Posterior vena cava (tissue), 2 donors: Measurements from ENCODE around the gene CAND1. TPM values are rescaled to one million over a fixed set of nuclear protein-coding genes. Genes with fewer than 3 reads are reported as not detected.

Experiments
- DNase-seq: peaks from one replicate; pipeline ENCODE4 v3.0.0-alpha.2; 2020; ENCODE audit warnings: low spot score
- intact Hi-C, 2 donors: fragments of 100-400 bp; cut with DNase I; formaldehyde crosslinking; loops; one replicate each; pipeline versions ENCODE4 v1.14.1 to v1.14.2; 2022 to 2023
- long read RNA-seq, 2 donors: library from polyadenylated mRNA; unstranded; transcript quantifications; one replicate each; pipeline ENCODE4 v2.0.0, GENCODE V29; 2020 to 2021
- total RNA-seq, 2 donors: library from RNA; stranded (reverse); fragmentation: NEBNext Ultra II Directional; extraction: Animal tissue kit (Norgen Biotek cat#: 25700); gene quantifications; one replicate each; pipeline ENCODE4 v1.2.1, GENCODE V29; 2021
- donor health status: DM: yes; HTN: yes; CAD: no.
- donor health status: DM: yes; HTN: yes; CAD: no.

The CAND1 gene
- 100 to 1,000 TPM in 1 of 2 donors, 10 to 100 TPM in 1; 86.8 to 111 TPM for total RNA-seq
- long read RNA-seq, donor 1, full-length matches to known transcripts: 7 of 13 reads
- long read RNA-seq, donor 1, partial matches to known transcripts: 6 of 13 reads
- long read RNA-seq, donor 1, other reads (novel, unspliced or antisense): 0 of 13 reads
- long read RNA-seq, donor 2, full-length matches to known transcripts: 7 of 15 reads
- long read RNA-seq, donor 2, partial matches to known transcripts: 6 of 15 reads
- long read RNA-seq, donor 2, other reads (novel, unspliced or antisense): 2 of 15 reads

DNA sequence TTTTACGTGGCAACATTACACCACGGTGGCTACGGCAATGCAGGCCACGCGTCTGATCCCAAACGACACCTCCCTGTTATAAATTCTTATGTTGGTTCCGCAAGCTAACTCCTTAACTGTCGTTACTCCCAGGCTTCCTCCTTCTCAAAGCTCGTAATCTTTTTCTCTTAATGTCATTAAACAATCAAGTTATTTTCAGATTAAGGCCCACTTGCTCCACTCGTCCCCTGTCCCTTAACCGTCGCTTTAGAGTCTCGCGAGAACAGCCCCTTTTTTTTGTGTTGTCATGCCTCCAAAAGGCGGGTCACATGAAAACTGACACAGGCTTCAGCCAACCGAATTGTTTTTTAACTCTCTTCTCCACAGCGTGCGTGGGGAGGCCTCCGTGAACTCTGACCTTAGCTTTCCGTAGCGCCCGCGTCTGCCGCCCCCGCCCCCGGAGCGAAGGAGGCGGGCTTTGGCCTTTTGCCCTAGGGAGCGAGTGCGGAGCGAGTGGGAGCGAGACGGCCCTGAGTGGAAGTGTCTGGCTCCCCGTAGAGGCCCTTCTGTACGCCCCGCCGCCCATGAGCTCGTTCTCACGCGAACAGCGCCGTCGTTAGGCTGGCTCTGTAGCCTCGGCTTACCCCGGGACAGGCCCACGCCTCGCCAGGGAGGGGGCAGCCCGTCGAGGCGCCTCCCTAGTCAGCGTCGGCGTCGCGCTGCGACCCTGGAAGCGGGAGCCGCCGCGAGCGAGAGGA, at the start of gene CAND1:
TSS of gene CAND1 (plus strand) at position 463 of the 737 bp plus-strand sequence. CDS start 360 bp downstream, outside the sequence.
- peak; percentile 99 for DNase-seq
- intact Hi-C loops: no loop called here

DNA sequence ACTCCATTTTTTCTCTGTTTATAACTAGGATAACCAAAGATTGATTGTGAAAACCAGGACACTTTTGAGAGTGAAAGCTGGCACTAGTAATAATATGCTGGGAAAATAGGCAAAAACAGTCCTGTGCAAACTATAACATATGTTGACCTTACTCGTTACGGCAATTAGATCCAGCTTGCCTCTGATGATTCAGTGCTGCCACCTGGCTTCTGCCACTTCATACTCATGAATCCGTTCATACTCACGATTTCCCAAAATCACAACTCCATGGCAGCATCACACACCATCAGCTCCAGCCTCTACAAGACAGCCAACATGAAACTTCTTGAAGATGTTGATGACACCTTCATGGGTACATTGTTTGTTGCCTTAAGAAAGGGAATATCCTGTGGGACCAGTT, 49.1 kb upstream of the CAND1 start:
- intact Hi-C loops: no loop called here
- peak; percentile 36 for DNase-seq

DNA sequence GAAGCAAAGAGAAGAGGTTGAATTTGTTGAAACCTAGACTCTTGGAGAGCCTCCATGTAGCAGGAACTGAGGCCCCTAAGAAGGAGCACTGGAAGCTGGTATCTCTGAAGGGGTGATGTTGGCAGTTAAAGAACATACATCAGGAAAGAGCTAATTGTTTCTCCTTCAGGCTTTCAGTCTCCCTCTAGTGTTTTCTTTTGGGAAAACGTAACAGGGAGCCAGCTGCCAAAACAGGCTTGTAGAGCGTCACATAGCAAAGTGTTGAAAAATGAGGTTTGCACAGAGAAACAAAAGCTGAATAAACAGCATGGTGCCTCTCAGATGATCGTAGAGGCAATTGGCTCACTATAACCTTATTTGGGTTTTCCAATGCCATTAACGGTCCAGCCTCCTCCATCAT, 46.9 kb upstream of the CAND1 start:
- no peak for DNase-seq
- intact Hi-C loops: no loop called here

DNA sequence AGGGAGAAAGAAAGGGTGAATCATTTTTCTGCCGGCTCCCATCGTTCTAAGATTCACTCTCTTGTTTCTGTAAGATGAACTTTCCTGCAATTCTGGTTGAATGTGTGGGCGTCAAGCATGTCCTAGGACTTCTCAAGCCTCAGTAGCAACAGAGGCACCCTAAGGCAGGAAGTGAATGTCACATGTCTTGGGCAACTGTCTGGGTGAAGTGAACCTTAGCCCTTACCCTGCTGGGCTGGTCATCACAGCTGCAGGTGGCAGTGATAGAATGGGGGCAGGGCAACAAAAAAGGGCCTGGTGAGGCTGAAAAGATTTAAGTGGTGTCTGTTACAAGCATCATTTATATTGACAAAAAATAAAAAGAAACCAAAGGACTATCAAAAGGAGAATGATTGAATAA, 45.9 kb upstream of the CAND1 start:
- no peak for DNase-seq
- intact Hi-C loops: no loop called here

DNA sequence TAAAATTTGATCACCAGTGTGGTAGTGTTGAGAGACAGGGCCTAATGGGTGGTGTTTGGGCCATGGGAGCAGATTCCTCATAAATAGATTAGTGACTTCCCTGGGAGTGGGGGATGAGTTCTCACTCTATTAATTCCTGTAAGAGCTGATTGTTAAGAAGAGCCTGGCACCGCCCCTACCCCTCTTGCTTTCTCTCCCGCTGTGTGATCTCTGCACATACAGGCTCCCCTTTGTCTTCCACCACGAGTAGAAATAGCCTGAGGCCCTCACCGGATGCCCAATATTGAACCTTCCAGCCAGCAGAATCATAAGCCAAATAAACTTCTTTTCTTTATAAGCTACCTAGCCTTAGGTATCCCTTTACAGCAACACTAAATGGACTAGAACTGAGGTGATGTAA, 31.9 kb upstream of the CAND1 start:
- intact Hi-C loops: no loop called here
- DNase-seq: no peak

DNA sequence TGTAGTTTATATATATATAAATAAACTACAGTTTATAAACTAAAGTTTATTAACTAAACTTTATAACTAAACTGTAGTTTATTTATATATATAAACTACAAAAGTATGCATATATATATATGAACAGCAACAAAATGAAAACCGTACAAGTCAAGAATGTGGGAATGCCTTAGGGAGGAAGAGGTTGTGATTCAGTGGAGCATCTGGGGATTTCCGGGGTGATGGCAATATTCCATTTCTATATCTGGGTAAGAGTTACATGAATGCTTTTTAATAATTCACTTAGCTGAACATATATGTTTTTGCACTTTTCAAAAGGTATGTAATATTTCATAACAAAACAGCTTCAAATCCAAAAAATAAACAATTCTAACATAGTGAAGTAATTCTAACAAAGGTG, 30.1 kb upstream of the CAND1 start:
- intact Hi-C loops: no loop called here
- no peak for DNase-seq

DNA sequence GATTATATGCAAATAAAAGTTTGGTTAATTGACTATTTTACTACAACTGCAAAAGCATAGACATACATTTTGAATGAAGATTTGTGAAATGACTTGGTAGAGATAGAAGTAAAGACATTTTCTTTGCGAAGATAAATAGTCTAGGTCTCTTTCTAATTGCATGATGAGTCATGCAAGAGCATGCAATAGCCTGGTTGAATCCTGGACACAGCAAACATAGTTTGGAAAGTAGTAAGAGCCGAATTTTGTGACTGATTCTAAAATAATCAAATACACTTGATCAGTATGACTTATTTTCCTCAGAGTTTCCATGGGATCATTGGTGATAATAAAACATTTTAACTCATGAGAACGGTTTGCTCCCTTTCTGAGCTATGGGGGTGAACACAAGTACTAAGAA, 27.7 kb upstream of the CAND1 start:
- DNase-seq: no peak

DNA sequence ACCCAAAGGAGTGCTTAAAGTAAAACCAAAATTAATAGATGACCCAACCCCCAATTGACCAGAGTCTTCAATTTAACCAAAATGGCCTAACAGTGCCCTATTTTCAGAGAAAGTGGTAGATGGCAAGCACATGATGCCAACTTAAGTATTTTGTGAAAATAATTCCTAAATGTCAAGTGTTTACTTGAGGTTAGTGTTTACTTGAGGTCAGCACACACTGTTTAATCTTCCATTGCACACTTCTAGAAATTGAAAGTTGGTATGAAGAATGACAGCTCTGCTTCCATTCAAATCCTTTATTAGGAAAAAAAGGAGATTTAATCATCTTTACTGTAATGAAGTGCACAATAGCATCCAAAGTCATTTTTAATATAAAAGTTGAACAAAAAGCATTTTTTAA, 25.9 kb upstream of the CAND1 start:
- intact Hi-C loops: no loop called here
- DNase-seq: no peak

More for the DNA sequence above, 27.7 kb upstream of the CAND1 start:
- intact Hi-C loops: no loop called here

DNA sequence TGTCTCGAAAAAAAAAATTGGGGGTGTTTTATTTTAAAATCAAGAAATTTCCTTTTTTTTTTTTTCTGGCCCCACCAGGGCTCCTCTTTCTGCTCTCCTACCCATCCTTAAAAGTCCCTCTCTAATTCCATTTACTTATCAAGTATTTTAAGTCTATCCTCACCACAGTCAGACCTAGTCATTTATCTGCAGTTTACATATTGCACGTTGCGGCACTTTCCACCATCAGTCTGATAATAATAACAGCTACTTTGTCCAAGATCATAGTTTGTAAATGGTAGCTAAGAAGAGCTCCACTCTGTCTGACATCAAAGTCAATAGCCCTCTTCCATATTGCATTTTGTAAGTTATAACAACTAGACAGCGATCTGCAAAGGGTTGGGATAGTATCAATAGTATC, 23.6 kb upstream of the CAND1 start:
- no peak for DNase-seq
- intact Hi-C loops: loop anchor here in 1 of 2 donors (2.0 kb wide), 1 partner anchor 73 kb away; no protein-coding TSS in a partner anchor

DNA sequence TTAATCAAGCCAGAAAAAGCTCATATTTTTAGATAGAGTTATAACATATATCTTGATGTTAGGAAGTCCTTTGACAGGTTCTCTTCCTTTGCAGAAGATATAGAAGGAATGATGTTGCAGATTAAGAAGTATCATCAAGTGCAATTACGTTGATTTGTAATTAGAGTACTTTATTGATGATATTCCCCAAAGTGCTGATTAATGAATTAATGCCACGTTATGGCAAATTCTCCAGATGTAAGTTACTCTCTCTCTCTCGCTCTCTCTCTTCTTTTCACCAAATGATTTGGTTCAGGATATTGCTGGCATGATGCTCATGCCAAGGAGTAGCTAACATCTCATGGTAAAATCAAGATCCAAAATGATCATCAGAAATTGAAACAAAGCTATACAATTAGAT, 18.1 kb upstream of the CAND1 start:
- intact Hi-C loops: no loop called here
- DNase-seq: no peak

DNA sequence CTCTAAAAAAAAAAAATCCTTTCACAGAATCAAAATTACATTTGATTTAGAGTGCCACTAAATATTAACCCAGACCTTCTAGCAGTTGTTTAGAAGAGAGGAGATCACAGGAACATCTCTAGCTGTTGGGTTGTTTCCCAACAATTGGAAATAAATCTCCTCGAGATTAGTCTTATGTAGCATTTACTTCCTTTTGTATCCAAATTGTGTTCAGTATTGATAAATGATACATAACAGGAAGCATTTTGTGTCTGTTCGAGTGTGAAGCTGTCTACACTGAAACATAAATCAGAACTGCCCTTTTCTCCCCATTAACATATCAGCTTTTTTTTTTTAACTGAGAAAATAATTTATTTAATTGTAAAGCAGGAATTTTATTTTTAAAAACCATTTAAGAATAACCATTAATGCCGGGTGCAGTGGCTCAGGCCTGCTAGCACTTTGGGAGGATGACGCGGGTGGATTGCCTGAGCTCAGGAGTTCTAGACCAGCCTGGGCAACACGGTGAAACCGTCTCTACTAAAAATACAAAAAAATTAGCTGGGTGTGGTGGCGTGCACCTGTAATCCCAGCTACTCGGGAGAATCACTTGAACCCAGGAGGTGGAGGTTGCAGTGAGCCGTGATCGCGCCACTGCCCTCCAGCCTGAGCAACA, 14.7 kb upstream of the CAND1 start:
- intact Hi-C loops: no loop called here
- DNase-seq: no peak

DNA sequence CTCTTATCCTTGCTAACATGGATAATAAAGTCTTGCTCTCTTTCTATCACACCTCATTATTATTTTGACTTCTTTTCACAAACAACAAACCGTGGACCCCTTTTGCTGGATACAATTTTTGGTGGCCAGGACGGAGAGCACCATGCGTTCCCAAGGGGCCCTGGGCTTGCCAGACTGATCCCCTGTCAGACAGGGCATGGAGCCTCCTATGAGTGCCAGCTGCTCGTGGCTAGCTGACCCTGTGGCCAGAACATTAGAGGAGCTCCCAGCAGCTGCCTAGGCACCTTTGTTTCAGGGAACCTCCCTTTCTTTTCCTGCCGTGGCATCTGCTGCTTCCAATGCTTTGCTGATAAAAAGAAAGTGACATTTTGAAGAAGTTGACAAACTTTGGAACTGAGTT, 12.5 kb upstream of the CAND1 start:
- intact Hi-C loops: loop anchor here in 1 of 2 donors (2.0 kb wide), 1 partner anchor 64 kb away; no protein-coding TSS in a partner anchor
- no peak for DNase-seq

DNA sequence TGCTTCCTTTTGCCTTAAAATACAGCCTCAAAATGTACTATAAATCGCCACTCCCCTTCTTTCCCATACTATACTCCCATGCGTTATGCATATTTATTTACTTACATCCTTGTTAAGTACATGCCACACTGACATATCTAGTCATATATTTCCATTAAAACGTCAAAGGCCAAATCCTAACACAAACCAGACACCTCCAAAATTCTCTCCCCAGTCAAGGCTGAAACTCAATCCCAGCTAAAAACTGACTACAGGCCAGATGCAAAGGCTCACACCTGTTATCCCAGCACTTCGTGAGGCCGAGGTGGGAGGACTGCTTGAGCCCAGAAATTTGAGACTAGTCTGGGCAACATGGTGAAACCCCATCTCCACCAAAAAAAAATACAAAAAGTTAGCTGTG, 5.7 kb upstream of the CAND1 start:
- intact Hi-C loops: no loop called here
- no peak for DNase-seq

DNA sequence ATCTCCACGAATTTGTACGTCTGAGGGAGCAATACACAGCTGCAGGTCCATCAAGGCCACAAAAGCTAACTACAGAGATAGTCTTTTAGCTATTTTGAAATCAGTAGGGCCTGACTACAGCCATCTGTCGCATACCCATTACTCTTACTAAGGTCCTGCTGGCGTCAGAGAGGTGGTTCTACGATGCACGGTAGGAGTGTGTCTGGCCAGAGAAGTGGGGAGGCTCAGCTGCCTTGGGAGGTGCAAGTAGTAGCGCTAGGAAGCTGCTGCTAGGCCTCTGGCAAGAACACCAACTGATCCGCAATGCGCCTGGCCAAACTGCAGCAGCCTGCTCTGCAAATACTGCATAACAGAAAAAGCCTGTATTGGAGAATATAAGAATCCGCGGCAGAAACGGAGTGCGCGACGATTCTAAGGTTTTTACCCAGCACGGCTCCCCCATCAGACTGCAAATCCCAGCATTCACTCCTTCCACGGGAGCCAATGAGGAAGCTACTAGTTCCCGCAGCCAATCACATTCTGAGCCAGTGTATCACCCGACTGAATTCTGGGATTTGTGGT, 743 bp upstream of the CAND1 start:
- intact Hi-C loops: no loop called here
- peak; percentile 92 for DNase-seq

DNA sequence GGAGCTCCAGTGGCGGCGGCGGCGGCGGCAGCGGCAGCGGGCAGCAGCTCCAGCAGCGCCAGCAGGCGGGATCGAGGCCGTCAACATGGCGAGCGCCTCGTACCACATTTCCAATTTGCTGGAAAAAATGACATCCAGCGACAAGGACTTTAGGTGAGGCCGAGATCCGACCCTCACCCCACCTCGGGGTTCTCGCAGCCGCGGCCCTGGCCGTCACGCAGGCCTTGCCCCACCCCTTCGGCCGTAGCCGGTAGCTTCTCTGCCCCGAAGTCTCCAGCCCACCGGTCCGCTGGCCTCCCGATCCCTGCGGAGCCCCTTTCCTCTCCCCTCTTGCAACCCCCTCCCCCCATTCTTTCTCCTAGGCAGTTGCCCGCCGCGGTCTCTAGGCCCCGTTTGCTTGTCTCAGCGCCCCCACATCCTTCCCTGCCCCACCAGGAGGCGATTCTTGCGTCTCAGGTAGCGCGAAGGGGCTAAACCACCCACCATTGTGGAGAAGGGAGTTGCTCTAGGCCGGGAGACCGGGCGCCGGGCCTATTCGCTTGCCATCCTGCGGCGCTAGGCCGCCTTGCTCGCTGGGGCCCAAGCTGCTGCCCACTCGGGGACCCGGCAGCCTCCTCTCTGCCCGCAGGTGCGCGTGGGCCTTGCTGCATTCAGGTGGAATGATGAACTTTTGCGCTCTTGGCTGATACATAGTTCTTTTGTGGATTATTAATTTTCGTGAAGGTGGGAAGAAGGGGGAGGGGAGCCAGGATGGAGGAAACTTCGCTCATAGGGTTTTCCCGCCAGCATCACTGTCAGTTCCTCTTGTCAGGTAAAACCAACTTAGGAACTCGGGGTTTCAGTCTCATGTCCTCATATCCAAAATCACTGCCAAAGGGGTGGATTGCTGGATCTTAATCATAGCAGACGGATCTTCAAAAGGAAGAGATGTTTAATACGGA, 745 bp downstream of the CAND1 start:
- DNase-seq: peak; percentile 86
- intact Hi-C loops: no loop called here

DNA sequence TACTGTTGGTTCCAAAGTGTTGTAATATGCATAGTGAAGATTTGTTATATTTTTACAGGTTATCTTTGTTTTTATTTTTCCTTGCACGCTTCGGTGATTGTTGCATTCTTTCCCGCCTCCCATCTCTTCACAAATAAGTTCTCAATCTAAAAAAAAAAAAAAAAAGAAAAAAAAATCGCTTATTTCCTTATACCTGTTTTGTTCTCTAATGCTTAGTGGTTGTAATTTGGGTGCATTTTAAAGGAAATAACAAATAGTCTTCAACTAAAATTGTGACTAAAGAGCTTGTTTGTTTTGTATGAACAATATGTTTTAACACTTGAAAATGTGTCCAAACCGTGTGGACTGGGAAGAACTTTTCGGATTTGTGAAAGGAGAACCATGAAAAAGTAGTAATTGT, 1.5 kb downstream of the CAND1 start:
- intact Hi-C loops: no loop called here
- no peak for DNase-seq

DNA sequence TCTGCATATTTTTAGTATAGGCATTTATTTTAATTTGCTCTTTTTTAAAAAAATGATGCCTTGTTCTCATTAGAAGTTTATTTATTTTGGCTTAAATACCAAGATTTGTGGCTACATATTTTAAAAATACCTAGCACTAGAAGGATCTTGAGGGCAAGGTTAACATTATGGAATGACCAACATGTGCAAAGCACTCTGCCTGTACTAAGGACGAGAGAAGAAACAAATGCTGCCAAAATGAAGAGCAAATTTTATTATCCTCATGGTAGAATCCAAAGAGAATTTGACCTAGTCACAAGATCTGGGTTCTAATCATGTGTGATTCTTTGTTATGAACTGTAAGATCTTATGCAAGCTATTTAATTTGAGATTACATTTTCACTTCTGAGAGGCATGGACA, 2.8 kb downstream of the CAND1 start:
- DNase-seq: no peak
- intact Hi-C loops: no loop called here

DNA sequence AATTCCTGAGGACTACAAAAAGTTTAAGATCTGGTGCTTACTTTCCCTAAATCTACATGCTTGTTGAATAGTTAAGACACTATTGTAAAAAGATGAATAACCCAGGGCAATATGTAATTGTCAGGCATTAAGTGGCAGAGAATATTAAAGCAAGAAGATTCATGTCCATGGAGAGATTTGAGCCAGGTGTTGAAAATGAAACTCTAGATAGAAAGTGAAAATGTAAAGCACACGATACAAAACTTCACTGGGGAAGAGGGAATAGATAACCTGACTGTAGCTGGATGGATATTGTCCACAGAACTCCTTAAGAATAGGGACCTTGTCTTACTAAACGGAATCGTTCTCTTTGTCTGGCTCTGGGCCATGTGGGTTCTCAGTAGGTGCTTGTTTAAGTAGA, 5.0 kb downstream of the CAND1 start:
- intact Hi-C loops: no loop called here
- no peak for DNase-seq

DNA sequence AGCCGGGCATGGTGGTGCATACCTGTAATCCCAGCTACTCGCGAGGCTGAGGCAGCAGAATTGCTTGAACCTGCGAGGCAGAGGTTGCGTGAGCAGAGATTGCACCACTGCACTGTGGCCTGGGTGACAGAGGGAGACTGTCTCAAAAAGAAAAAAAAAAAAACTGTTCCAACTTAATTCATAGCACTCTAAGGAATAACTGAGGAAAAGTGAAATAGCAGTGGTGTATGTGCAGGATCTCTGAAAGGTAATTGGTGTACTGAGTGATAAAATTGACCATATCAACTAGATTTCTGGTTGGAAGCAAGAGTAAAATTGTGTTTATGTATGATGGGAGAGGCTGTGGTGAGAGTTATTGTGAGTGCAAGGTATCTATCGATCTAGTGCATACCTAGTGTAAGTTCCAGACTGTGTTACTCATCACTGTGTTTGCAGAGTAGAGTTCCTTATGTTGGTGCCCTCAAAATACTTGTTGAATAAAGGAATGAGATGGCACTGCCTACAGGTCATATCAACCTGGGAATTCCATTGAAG, 6.3 kb downstream of the CAND1 start:
- intact Hi-C loops: no loop called here
- DNase-seq: peak; percentile 62
